Central memory CD4-positive, alpha-beta T cell (primary cell): Measurements from ENCODE around the gene SIN3B.
"Not testable (repeated sequence)": the region's sequence is repeated elsewhere in the genome, so short reads cannot be mapped to it uniquely, and the experiment has no call there.

Experiments
- DNase-seq: peaks from one replicate; pipeline ENCODE4 v3.0.0; 2022

SIN3B gene

DNA sequence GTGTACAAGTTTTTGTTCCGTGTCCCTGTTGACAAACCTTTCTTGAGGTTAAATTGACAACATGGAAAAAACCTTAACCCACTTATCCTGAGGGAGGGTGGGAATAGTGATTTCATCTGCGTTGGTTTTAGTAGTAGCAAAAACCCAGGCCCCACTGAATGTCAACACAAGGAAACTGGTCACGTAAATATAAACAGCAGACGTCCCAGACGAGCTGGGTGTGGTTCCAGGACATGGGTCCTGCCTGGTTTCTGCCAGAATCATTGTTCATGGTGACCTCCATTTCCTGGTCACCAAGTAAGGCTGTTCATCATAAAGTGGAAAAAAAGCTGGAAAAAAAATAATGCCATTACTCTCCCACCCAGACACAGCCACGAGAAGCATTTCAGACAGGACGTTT lies 42.7 kb downstream of the SIN3B start:
- DNase-seq: no peak

DNA sequence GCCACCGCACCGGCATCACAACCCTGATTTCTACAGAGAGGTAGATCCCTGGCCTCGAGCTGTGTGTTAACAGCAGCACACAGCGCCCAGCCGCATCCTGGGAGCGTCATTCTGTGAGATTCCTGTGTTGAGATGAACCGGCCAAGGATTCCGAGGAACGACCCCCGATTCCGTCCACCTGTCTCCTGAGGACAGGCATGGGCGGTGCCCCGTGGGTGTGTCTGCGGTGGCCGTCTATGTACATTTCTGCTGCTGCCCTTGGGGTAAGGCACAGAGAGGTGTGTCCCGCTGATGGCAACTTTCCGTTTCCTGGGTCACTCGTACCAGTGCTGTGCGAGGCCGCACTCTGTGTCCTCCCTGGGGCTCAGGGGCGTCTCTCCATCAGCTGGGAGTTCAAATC lies 43.5 kb downstream of the SIN3B start:
- DNase-seq: no peak

DNA sequence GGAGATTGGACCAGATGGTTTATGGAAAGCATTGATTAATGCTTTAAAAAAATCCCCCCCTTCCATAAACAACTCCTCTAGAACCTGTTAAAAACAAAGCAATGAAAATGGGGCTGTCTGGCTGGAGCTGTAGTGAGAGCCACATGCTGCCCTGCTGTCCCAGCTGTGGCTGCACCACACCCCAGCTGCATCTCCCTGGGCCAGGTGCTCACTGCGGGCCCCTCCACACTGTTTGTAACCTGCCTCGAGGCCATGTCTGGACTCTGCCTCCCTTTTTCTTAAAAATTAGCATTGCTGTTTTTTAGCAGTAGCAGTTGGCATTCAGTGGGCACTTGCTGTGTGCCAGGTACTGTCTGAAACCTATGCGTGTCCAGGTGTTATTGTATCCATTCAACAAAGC lies 44.4 kb downstream of the SIN3B start:
- DNase-seq: no peak

DNA sequence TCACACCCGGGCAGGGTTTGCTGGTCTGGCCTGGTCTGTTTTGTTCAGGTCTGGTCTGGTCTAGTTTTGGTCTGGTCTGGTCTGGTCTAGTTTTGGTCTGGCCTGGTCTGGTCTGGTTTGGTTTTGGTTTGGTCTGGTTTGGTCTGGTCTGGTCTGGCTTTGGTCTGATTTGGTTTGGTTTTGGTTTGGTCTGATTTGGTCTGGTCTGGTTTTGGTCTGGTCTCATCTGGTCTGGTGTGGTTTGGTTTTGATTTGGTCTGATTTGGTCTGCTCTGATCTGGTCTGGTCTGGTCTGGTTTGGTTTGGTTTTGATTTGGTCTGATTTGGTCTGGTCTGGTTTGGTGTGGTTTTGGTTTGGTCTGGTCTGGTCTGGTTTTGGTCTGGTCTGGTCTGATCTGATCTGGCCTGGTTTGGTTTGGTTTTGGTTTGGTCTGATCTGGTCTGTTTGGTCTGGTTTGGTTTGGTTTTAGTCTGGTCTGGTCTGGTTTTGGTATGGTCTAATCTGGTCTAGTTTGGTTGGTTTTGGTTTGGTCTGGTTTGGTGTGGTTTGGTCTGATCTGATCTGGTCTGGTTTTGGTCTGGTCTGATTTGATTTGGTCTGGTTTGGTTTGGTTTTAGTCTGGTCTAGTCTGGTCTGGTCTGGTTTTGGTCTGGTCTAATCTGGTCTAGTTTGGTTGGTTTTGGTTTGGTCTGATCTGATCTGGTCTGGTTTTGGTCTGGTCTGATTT lies 45.2 kb downstream of the SIN3B start:
- DNase-seq: no peak

DNA sequence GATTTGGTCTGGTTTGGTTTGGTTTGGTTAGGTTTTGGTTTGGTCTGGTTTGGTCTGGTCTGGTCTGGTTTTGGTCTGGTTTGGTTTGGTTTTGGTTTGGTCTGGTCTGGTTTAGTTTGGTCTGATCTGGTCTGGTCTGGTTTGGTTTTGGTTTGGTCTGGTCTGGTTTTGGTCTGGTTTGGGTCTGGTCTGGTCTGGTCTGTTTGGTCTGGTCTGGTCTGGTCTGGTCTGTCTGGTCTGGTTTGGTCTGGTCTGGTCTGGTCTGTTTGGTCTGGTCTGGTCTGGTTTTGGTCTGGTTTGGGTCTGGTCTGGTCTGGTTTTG lies 45.7 kb downstream of the SIN3B start:
- DNase-seq: not testable (repeated sequence)

DNA sequence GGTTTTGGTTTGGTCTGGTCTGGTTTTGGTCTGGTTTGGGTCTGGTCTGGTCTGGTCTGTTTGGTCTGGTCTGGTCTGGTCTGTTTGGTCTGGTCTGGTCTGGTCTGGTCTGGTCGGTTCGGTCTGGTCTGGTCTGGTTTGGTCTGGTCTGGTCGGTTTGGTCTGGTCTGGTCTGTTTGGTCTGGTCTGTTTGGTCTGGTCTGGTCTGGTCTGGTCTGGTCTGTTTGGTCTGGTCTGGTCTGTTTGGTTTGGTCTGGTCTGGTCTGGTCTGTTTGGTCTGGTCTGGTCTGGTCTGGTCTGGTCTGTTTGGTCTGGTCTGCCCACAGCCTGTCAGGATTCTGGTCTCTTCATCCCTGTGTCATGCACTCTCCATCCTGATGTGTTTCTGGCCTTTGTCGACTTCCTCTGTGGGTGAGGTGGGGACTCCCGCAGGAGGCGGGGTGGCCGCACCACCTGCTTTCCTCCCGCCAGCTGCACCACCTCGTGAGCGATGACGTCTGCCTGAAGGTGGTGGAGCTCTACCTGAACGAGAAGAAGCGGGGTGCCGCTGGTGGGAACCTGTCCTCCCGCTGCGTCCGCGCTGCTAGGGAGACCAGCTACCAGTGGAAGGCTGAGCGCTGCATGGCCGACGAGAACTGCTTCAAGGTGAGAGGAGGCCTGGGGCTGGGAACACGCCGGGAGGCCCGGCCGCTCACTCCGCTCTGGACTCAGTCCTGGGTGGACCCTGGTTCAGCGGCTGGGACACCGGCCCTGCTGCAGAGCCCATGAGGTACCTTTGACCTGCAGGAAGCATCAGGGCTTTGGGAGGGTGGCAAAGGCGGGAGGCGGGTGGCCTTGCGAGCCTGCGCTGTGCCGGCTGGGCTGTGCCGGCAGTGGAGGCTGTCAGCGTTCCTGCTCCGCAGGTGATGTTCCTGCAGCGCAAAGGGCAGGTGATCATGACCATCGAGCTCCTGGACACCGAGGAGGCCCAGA lies 46.7 kb downstream of the SIN3B start:
- no peak for DNase-seq

DNA sequence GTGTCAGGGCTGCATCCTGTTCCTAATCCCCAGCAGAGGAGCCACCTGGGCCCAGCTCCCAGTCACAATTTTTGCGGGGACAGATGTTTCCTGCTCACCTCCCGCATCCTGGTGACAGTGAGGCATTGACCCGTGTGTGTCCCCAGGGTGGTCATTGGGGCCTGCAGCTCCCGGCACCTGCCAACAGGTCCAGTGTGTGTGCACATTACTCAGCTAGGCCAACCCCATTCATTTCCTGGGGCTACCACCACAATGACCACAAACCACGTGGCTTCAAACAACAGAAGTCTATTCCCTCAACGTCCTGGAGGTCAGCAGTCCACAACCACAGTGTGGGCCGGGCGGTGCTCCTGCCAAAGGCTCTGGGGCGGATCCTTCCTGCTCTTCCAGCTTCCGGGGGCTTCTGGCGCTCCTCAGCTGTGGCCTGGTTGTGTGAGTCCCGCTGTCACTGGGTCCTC lies 47.7 kb downstream of the SIN3B start:
- no peak for DNase-seq

DNA sequence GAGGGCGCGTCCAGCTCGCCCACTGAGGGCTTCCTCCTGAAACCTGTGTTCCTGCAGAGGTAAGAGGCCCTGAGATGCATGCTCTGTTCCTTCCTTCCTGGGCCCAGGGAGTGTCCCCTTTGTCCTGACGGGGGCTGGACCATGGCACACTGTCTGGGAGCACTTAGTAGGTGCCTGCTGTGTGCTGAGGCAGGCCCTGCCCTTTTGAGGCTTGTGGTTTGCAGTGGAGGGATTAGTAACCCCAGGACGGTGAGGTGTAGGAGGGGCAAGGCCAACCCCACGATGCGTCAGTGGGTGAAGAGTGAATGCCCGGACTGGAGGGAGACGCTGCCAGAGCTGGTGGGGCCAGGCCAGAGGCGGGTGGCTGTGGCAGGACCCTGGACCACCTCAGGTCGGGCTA lies 48.4 kb downstream of the SIN3B start:
- DNase-seq: no peak

DNA sequence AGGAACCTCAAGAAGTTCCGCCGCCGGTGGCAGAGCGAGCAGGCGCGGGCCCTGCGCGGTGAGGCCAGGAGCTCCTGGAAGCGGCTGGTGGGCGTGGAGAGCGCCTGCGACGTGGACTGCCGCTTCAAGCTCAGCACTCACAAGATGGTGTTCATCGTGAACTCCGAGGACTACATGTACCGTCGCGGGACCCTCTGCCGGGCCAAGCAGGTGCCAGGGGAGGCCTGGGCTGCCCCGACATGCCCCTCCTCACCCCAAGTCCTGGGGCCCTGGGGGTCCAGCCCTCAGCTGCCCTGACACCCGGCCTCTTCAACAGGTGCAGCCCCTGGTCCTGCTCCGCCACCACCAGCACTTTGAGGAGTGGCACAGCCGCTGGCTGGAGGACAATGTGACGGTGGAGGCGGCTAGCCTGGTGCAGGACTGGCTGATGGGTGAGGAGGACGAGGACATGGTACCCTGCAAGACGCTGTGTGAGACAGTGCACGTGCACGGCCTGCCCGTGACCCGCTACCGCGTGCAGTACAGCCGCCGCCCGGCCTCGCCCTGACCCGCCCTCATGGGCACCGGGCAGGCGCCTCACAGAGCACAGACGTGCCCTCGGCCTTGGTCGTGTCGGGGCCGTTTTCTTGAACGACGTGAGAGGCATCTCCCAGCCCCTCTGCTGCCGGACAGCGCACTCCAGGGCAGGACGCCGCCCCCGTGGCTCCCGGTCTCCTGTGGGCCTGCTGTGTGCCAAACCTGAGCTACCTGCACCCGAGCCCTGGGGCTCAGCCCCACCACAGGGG lies 49.2 kb downstream of the SIN3B start:
- DNase-seq: no peak

DNA sequence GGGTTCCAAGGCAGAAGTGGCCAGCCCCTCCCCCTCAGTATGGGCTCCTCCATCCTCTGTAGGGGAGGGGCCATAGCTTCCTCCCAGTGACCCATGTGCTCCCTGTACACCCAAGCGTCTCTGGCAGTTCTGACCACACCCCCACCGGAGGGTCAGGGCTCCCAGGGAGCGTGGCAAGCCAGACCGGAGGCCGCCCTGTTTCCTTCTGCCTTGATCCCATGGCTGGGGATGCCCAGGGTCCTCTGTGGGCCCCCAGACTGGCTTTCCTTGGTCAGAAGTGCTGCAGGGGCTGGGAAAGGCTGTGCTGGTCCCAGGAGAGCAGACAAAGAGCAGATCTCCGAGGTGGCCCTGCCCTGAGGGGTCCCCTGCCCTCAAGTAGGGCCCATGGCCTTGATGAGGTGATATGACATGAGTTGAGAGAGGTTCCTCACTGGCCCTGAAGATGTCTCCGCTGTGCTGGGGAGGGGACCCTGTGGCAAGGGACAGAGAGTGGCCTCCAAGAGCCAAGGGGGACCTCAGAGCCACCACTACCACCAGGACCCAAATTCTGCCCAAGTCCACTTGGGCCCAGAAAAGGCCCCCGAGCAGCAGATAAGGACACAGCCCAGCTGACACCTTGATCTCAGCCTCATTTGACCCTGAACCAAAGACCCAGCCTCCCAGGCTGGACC lies 51.8 kb downstream of the SIN3B start:
- DNase-seq: no peak

DNA sequence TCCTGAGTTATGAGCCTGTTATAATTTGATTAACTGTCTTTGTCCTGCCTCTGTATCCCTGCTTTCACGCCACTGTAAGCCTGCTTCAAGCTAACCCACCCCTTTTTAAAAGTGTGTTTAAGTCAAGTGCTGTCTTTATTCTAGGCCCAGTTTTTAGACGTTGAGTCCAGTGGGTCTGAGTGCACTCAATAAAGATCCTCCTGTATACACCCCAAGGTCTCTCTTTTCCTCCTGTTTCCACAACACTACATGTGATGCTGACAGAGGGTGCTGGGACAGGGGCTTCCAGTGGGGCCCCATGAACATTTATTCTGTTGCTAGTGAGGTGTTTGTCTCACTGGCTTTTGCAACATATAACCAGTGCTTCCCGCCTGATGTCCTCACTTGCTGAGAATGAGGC lies 52.9 kb downstream of the SIN3B start:
- DNase-seq: no peak

DNA sequence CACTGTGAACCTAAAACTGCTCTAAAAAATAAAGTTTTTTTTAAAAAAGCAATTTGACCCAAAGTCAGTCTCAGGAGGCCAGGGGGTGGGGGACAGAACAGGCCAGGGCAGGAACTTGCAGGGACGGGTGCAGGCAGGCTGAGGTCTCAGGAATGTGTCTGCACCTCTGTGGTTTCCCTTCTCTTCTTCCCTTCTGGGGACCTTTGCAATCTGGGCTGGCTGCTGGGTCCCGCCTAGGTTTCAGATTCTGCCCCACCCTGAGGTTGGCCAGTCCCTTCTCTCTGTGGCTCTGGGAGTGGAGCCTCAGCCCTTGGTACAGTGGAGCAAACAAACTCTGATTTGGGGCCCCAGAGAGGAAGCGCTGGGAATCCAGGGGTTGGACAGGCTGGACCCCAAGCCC lies 54.3 kb downstream of the SIN3B start:
- DNase-seq: no peak

DNA sequence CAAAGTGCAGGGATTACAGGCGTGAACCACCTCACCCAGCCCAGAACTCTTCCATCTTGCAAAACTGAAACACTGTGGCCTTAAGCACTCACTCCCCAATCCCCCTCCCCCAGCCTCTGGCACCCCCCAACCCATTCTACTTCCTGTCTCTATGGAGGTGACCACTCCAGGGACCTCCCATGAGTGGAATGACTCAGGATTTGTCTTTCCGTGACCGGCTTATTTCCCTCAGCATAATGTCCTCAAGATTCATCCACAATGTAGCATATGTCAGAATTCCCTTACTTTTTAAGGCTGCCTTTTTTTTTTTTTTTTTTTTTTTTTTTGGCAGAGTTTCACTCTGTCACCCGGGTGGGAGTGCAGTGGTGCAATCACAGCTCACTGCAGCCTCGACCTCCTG lies 56.0 kb downstream of the SIN3B start:
- DNase-seq: no peak

DNA sequence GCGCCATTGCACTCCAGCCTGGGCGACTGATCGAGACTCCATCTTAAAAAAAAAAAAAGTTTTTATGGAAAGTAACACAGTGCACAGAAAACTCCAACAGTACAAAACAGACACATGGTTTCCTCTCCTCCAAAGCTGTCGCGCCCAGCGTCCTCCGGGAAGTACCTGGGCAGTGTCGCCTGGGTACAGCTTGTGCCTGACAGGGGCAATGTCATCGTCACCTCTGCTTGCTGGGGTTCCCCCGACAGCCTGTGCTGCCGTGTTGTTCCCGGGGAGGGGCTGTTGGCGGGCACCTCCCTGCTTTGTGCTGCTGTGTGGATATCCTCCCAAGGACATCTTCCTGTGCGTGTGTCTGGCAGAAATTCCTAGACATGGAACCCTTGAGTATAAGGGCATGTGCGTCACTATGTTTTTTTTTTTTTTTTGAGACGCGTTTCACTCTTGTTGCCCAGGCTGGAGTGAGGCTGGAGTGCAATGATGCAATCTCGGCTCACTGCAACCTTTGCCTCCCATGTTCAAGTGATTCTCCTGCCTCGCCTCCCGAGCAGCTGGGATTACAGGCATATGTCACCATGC lies 57.2 kb downstream of the SIN3B start:
- DNase-seq: no peak

DNA sequence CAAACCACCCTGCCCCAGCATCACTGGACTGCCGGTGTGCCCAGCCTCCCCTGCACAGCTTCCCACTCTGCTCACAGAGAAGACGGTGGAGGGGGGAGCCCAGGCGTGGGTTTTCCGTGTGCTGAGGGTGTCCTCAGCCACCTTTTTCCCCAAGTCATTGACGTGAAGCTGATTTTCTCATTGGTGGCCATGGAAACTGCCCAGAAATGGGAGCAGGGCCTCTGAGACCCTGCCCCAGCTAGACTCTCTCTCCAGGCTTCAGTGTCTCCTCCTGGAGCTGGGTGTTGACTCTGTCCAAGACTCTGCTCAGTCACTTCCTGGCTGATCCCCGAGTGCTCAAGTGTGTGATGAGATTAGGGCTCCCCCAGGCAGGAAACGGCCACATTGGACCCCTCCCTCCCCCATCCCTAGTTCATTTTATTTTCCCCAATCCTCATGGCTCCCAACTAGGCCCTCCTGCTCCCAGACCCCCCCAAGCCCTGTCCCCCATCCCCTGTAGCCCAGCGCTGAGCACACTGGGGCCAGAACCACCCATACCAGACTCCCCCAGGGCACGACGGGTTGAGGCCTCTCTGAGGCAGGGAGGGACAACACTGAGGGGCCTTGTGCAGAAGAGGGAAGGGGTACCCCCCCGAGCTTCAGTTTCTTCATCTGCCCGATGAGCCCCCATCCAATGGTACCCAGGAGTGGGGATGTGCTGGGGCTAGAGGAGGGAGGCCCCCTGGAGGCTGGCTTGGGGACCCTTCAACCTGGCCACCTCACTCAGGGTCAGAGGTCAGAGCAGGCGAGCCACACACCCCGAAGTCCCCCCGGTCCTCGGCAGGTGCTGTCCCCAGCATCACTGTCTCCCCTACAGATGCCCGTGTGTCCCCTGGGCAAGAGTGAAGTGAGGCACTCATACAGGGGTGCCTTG lies 58.4 kb downstream of the SIN3B start:
- DNase-seq: no peak

DNA sequence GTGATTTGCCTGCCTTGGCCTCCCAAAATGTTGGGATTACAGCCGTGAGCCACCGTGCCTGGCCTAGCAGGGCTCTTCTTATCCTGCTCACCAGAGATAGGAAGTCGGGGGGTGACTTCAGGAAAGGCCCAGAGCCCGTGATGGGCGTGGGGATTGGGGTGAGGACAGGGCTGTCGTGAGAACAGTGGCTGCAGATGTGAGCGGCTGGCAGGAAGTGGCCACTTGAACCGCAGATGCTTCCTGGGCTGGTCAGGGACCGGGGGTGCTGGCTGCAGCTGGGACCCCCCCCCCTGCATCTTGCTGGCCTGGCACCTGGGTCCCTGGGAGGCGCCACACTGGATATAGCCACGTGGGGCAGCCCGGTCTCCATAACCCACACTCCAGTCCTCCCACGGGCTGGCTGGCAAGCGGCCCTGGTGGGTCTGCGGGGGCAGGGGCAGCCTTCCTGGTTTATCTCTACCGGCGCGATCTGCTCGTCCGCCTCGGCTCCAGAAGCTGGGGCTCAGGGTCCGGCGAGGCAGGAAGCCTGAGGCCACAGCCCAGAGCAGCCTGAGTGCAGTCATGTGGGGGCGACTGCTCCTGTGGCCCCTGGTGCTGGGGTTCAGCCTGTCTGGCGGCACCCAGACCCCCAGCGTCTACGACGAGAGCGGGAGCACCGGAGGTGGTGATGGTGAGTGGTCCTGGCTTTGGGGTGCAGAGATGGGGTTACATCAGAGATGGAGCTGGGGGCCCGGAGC lies 59.6 kb downstream of the SIN3B start, which contains the start of gene F2RL3:
F2RL3 (plus strand) TSS at position 371 of the 737 bp plus-strand sequence; CDS start at position 562, 191 bp downstream.
- DNase-seq: no peak

DNA sequence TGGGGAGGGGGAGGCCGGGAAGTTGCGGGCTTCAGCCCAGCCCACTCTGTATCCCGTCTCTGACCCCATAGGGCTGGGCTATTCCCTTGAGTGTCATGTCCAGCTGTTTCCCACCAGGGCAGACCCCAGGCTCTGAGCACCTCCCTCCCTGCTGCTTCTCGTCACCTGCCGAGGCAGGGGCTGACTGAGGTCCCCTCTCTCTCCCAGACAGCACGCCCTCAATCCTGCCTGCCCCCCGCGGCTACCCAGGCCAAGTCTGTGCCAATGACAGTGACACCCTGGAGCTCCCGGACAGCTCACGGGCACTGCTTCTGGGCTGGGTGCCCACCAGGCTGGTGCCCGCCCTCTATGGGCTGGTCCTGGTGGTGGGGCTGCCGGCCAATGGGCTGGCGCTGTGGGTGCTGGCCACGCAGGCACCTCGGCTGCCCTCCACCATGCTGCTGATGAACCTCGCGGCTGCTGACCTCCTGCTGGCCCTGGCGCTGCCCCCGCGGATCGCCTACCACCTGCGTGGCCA lies 60.2 kb downstream of the SIN3B start:
- DNase-seq: no peak

DNA sequence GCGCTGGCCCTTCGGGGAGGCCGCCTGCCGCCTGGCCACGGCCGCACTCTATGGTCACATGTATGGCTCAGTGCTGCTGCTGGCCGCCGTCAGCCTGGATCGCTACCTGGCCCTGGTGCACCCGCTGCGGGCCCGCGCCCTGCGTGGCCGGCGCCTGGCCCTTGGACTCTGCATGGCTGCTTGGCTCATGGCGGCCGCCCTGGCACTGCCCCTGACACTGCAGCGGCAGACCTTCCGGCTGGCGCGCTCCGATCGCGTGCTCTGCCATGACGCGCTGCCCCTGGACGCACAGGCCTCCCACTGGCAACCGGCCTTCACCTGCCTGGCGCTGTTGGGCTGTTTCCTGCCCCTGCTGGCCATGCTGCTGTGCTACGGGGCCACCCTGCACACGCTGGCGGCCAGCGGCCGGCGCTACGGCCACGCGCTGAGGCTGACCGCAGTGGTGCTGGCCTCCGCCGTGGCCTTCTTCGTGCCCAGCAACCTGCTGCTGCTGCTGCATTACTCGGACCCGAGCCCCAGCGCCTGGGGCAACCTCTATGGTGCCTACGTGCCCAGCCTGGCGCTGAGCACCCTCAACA lies 60.8 kb downstream of the SIN3B start:
- no peak for DNase-seq

DNA sequence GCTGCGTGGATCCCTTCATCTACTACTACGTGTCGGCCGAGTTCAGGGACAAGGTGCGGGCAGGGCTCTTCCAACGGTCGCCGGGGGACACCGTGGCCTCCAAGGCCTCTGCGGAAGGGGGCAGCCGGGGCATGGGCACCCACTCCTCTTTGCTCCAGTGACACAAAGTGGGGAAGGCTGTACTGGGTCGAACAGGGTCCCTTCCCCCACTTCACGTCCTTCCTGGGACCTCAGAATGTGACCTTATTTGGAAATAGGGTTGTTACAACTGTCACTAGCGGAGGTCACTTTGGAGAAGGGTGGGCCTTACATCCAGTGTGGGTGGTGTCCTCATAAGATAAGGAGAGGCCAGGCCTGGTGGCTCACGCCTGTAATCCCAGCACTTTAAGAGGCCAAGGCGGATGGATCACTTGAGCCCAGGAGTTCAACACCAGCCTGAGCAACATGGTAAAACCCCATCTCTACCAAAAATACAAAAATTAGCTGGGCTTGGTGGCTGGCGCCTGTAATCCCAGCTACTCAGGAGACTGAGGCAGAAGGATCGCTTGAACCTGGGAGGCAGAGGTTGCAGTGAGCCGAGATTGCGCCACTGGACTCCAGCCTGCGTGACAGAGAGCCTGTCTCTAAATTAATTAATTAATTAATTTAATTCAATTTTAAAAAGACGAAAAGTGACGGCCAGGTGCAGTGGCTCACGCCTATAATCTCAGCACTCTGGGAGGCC lies 61.4 kb downstream of the SIN3B start:
- no peak for DNase-seq
